Activated T-cell treated with anti-CD3 and anti-CD28 coated beads, Interleukin-2, amount 50 U/mL, for 48 hours (primary cell): ENCODE results near the gene FCHSD2.

Experiments used
- DNase-seq, 2 experiments: peaks; one replicate each; pipeline ENCODE4 v3.0.0-alpha.2; 2020

The FCHSD2 gene

GRCh38 chr11:72962084-72962483, 180.0 kb downstream of the FCHSD2 start:
- DNase-seq = no peak

DNA sequence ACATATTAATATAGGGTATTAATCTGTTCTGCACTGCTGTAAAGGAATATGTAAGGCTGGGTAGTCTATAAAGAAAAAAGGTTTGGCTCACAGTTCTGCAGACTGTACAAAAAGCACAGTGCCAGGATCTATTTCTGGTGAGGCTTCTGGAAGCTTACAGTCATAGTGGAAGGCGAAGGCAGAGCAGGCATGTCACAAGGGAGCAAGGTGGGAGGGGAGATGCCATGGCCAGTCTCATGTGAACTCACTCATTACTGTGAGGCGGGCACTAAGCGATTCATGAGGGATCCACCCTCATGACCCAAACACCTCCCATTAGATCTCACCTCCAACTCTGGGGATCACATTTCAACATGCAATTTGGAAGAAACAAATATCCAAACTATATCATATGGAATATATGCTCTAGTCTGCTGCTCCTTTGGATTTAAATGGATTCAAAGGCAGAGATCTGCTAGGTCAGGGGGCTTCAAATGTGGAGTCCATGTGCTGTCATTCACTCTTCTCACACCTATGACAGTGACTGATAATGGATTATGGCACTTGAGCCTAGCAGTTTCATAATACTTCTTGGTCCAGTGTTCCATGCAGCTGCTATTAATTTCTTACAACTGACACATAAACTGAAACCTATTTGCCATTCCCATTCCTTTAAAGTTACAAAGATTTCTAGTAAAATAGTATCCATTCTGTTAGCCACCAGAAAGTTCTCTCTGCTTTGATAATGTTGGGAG, 182.0 kb downstream of the FCHSD2 start:
- DNase-seq = no peak

DNA sequence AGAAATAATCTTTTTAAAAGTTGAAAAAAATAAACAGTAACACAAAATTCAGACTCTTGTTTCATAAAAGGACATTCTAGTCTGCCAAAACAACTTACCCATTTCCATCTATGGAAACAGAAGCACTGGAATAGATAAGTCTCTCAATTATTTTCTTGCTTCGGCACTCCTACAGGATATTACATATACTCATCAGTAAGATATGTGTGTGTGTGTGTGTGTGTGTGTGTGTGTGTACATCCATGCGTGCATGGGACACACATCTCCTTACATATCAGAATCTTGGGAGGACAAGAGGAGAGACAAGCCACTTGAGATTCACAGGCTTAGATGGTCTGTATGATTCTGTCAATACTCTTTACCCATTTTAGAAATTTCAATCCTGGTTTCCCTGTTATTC, 183.3 kb downstream of the FCHSD2 start:
- DNase-seq = no peak

- no peak for DNase-seq
Observed at GRCh38 chr11:72955466-72955865, 186.7 kb downstream of the FCHSD2 start.

DNA sequence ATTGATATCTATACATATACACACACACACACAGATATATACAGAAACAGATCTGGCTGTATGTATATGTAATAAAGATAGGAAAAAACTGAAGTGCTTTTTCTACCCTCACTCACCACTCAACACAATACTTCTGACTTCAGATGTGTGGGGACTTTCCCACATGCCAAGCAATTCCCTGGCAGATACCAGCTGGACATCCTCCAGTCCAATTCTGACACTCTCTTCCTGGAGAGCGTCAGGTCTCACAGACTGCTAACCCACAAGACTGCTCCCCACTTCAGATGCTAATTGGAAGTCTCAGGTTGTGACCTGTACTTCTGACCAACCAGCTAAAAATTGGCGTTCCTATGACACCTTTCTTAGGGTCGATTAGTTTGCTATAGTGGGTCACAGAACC, 187.3 kb downstream of the FCHSD2 start:
- no peak for DNase-seq

- DNase-seq = no peak
Observed at GRCh38 chr11:72953637-72954036, 188.5 kb downstream of the FCHSD2 start.

DNA sequence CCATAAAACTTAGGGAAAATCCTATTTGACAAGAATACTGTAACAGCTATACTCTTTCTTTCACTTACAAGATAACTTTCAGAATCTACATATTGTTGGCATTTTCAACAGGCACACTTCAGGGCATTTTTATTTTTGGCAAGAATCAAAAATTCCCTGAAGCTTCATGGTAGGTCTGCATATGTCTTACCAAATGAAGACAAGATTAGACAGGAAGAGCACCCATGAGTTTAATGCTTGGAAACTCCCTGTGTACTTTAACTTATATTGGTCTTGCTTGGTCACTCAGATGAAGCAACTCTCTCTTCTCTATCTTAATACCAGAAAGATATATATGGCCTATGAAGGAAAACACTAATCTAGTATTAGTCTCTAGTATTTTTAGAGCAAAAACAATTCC, 190.2 kb downstream of the FCHSD2 start:
- DNase-seq = no peak

- no peak for DNase-seq
Observed at GRCh38 chr11:72951193-72951592, 190.9 kb downstream of the FCHSD2 start.

DNA sequence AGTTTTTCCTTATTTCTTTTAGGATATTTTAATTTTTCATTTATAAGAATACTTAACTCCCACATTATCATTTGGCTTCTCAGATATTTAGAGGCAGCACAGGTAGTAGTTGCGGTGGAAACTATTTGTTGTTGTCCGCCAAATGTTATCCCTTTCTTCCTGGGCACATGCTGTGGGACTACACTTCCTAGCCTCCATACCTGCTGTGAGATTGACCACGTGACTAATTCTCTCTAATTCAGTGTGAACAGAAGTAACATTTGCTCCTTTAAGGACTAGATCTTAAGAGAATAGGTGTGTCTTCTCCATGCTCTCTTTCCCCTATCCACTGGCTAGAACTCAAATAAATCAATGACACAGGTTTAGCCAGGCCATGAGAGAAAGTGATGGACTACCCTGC, 191.4 kb downstream of the FCHSD2 start:
- no peak for DNase-seq

- no peak for DNase-seq
Observed at GRCh38 chr11:72947229-72947628, 194.9 kb downstream of the FCHSD2 start.

GRCh38 chr11:72943664-72944063, 198.5 kb downstream of the FCHSD2 start:
- DNase-seq = no peak

DNA sequence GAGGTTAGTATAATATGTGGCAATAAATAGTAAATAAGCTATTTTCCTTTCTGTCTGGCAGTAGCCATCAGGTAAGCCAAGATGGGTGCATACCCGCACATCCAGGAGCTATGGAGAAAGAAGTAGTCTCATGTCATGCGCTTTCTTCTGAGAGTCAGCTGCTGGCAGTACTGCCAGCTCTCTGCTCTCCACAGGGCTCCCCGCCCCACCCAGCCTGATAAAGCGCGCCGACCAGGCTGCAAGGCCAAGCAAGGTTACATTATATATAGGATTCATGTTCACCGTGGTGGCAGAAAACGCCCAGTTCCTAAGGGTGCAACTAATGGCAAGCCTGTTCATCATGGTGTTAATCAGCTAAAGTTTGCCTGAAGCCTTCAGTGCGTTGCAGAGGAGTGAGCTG, 201.7 kb downstream of the FCHSD2 start:
- no peak for DNase-seq

- no peak for DNase-seq
Observed at GRCh38 chr11:72939031-72939430, 203.1 kb downstream of the FCHSD2 start.

GRCh38 chr11:72937439-72937838, 204.7 kb downstream of the FCHSD2 start:
- DNase-seq = no peak

GRCh38 chr11:72935700-72936099, 206.4 kb downstream of the FCHSD2 start:
- DNase-seq = no peak

DNA sequence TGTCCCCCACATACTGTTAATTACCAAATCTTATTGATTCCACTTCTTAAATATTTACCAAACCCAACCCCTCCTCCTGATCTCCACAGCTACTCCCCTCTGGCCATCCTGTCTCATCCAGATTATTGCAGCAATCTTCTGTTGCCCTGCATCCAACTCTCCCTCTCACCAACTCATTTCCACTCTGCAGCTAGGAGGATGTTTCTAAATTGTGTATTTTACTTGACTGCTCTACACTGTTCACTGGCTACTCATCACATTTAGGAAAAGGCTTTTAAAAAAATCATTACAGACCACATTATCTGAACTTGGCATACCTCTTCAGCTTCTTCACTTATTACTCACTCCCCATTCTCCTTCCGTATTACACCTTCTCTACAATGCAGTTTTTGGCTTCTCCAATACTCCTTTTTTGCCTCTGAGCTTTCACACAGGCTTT, 210.0 kb downstream of the FCHSD2 start:
- DNase-seq = no peak

- DNase-seq = no peak
Observed at GRCh38 chr11:72930008-72930407, 212.1 kb downstream of the FCHSD2 start.

- no peak for DNase-seq
Observed at GRCh38 chr11:72929256-72929655, 212.9 kb downstream of the FCHSD2 start.

DNA sequence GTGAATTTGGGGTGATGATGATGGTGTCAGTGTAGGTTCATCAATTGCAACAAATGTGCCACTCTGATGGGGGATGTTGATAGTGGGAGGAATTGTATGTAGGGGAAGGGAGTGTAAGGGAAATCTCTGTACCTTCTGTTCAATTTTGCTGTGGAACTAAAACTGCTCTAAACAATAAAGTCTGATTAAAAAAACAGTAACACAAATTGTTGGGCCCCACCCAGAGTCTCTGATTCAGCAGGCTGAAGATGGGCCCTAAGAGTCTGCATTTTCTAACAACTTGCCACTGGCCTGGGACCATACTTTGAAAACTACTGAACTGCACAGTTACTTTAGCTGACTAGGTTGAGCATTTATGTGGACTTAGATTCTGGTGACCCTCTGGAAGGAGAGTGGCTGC, 214.7 kb downstream of the FCHSD2 start:
- no peak for DNase-seq

DNA sequence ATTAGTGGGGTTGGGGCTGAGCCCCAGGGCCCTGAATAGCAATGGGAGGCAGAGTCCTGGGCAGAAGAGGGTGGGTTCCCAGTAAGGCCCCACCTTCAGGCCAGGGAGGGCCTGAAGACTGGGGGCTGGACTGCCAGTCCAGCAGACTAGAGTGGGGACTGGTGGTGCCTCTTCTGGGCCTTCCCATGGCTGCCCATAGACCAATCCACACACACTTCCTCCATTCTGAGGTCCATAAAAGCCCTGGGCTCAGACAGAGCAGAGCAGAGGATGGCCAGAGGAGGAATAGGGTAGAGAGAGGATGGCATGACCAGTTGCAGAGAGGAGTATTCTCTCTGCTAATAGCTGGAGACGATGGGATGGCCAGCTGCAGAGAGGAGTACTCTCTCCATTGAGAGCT, 216.0 kb downstream of the FCHSD2 start:
- DNase-seq = no peak

DNA sequence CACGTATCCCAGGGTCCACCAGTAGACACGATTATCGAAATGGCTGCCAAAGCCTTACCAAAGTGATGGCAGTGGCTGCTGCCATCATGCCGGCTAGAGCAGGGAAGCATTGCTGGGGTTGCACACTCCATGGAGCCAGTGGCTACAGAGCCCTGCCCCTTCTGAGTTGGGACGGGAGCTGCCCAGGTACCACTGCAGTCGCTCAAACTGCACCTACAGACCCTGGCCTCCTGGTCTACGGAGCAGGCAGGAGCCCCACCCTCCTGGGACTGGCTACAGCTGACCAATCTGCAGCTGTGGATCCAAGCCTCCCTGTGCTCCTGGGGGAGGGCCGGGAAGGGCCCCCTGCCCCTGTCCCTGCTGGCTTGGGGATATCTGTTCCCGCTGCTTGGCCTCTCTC, 216.5 kb downstream of the FCHSD2 start:
- no peak for DNase-seq

- DNase-seq = no peak
Observed at GRCh38 chr11:72924568-72925190, 217.4 kb downstream of the FCHSD2 start.

- DNase-seq = no peak
Observed at GRCh38 chr11:72921028-72921716, 220.9 kb downstream of the FCHSD2 start.

DNA sequence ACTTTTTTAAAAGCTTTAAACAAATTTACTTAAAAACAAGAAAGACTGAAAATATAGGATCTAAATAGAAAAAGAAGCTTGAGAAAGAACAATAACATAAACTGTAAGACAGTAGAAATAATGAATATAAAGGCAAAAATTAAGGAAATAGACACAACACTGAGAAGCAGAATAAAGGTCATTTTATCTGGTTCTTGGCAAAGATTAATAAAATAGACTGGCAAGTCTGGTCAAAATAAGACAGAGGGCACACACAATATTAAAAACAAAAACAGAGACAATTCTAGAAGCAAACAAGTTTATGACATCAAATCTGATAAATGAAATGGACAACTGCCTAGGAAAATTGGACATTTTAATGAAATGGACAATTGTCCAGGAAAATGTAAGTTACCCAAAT, 222.1 kb downstream of the FCHSD2 start:
- DNase-seq = no peak
